ENCODE results near the gene PABPC4L.

- no peak for TF ChIP-seq CTCF (IDR thresholded peaks at IDR 0.05; ENCODE audit: borderline replicate concordance, extremely low read depth, low read length, poor library complexity, severe bottlenecking)
- TF ChIP-seq EZH2 (IDR thresholded peaks at IDR 0.05; ENCODE audit: borderline replicate concordance, low read depth, low read length, severe bottlenecking) = no peak
Observed at GRCh38 chr4:134147941-134148340, 53.6 kb downstream of the PABPC4L start.
